Upper lobe of right lung (tissue), 1 donor: ENCODE measurements around the gene TRDN. TPM values are rescaled to one million over a fixed set of nuclear protein-coding genes. Genes with fewer than 3 reads are reported as not detected.

Experiments used
- ATAC-seq: fragments of 200-7000 bp; cut with Tn5 transposase; one replicate; pipeline ENCODE4 v1.9.1; 2020; ENCODE audit warnings: mild to moderate bottlenecking, moderate library complexity
- DNase-seq: peaks from one replicate; pipeline ENCODE4 v3.0.0-alpha.2; 2020
- H3K27ac ChIP-seq: fragments of 200-600 bp; one replicate; pipeline ENCODE4 v1.8.0; 2022
- H3K27me3 ChIP-seq: fragments of 200-600 bp; one replicate; pipeline ENCODE4 v1.8.0; 2022; ENCODE audit warnings: mild to moderate bottlenecking
- H3K36me3 ChIP-seq: fragments of 200-600 bp; one replicate; pipeline ENCODE4 v1.8.0; 2022
- H3K4me1 ChIP-seq: fragments of 200-600 bp; one replicate; pipeline ENCODE4 v1.8.0; 2022
- H3K4me3 ChIP-seq: fragments of 200-600 bp; one replicate; pipeline ENCODE4 v1.8.0; 2022; ENCODE audit warnings: mild to moderate bottlenecking
- H3K9me3 ChIP-seq: fragments of 200-600 bp; one replicate; pipeline ENCODE4 v1.8.0; 2022
- intact Hi-C: fragments of 100-400 bp; cut with DNase I; formaldehyde crosslinking; loops from one replicate; pipeline ENCODE4 v1.11.0; 2022
- total RNA-seq: library from RNA; stranded (reverse); fragmentation: NEBNext Ultra II Directional; extraction: Animal tissue kit (Norgen Biotek cat#: 25700); gene quantifications from one replicate; pipeline ENCODE4 v1.2.1, GENCODE V29; 2021
- TF ChIP-seq, protein P1 (sequence below): fragments of 200-600 bp; IDR thresholded peaks from one replicate; pipeline ENCODE4 v1.8.0; 2022; ENCODE audit warnings: antibody characterized with exemption
- donor health status: DM: no; HTN: yes; CAD: no; lungs with severe emphysema.

The TRDN gene
- total RNA-seq, 1 donor from 2014 or later, result not detected

GRCh38 chr6:123420512-123420911 is 216.2 kb downstream of the TRDN start:
- intact Hi-C loops, result no loop called here
- ATAC-seq (no peak), DNase-seq (no peak)
- H3K36me3 ChIP-seq, result no peaks in the 10 kb centered on the region
- no peak overlapping the region for H3K4me3 ChIP-seq
- no peaks in the 10 kb centered on the region for H3K4me1 ChIP-seq
- H3K27ac ChIP-seq, result no peak overlapping the region
- TF ChIP-seq, protein P1, sequence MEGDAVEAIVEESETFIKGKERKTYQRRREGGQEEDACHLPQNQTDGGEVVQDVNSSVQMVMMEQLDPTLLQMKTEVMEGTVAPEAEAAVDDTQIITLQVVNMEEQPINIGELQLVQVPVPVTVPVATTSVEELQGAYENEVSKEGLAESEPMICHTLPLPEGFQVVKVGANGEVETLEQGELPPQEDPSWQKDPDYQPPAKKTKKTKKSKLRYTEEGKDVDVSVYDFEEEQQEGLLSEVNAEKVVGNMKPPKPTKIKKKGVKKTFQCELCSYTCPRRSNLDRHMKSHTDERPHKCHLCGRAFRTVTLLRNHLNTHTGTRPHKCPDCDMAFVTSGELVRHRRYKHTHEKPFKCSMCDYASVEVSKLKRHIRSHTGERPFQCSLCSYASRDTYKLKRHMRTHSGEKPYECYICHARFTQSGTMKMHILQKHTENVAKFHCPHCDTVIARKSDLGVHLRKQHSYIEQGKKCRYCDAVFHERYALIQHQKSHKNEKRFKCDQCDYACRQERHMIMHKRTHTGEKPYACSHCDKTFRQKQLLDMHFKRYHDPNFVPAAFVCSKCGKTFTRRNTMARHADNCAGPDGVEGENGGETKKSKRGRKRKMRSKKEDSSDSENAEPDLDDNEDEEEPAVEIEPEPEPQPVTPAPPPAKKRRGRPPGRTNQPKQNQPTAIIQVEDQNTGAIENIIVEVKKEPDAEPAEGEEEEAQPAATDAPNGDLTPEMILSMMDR, result no peak
- H3K9me3 ChIP-seq, result no peaks in the 10 kb centered on the region
- no peaks in the 10 kb centered on the region for H3K27me3 ChIP-seq

DNA sequence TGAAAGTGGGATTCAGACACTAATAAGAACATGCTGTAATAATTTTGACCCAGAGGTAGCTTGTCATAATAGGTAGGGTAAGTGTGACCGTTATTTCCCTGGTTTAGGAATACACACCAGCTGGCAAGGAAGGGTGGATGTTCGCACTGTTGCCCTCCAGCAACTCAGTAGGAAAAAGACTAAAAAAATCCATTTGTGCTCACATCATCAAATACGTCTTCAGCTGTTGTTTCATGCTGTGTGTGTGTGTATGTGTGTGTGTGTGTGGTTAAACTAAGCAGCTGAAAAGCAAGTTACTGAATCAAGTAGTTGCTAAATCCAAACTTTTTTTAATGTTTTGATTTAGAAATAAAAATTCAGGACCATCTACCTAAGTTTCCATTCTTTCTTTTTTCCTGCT is 218.7 kb downstream of the TRDN start:
- Histone ChIP-seq H3K27ac (no peak overlapping the region), H3K27me3 (no peaks in the 10 kb centered on the region), H3K36me3 (no peaks in the 10 kb centered on the region), H3K9me3 (no peaks in the 10 kb centered on the region), H3K4me3 (no peak overlapping the region), H3K4me1 (no peaks in the 10 kb centered on the region)
- ATAC-seq (no peak), DNase-seq (no peak)
- intact Hi-C loops, result no loop called here
- TF ChIP-seq, protein P1, result no peak

DNA sequence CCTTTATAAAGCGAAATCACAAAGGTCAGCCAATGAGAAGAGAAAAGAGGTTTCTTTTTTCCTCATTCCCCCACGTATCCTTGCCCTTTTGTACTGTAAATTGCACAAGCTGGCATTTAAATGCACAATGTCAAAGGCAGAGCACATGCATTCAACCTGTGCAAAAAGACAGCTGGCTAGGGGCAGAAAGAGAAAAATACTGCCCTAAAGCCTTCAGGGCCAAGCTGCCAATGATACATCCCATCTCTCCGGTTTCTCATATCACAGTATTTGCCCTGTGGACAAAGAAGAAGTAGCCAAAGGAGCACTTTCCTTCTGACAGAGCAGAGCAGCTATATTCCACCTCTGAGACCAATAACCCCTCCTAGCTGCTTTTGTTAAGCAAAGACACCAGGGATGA is 219.2 kb downstream of the TRDN start:
- DNase-seq (no peak), ATAC-seq (no peak)
- Histone ChIP-seq H3K4me3 (no peak overlapping the region), H3K36me3 (no peaks in the 10 kb centered on the region), H3K27ac (no peak overlapping the region), H3K4me1 (no peaks in the 10 kb centered on the region), H3K27me3 (no peaks in the 10 kb centered on the region), H3K9me3 (no peaks in the 10 kb centered on the region)
- intact Hi-C loops, result no loop called here
- TF ChIP-seq, protein P1, result no peak

DNA sequence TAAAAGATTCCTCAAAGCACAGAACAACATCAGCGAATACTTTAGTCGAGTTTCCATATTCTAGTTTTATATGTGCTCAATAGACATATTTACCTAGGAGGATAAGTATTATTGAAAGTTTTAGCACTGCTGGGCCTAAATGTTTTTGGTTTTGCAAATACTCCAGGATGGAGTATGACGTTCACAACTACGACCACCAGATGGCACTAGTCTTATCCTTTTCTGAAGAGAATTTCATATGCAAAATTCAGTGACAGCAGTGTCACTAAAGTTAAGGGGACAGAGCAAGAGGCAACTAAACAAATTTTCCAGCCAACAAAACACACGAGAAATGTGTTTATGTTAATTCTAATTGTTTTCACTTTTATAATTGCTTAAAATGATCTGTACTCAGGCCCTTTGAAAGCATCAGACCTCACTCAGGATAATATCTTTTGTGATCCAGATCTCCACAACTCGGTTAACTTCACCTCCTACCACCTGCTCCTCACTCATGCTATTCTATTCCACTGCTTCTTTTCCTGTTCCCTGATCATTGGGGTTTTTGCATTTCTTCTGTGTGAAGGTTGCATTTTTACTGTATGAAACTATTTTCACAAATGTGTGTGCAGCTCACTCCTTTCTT is 220.8 kb downstream of the TRDN start:
- peak; percentile 62 for ATAC-seq
- no peak overlapping the region for H3K4me3 ChIP-seq

DNA sequence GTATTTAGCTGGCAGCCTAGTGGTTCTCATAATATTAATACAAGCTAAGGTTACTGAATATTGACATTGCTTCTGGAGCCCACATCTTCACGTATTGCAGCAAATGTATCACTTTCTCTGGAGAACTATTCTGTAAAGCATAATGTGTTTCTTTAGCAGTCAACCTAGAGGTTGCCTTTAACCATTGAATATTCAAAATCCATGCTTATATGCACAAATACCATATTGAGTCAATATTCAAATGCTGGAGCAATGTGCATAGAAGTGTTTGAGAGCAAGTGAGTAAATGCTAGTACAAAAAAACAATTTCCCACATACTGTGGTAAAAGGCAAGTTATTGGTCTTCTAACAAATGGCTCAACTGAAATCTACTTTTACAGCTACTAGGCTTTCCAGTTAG is 231.8 kb downstream of the TRDN start:
- ATAC-seq (no peak), DNase-seq (no peak)
- no peaks in the 10 kb centered on the region for H3K27me3 ChIP-seq
- H3K4me1 ChIP-seq, result no peaks in the 10 kb centered on the region
- no peaks in the 10 kb centered on the region for H3K36me3 ChIP-seq
- no peak overlapping the region for H3K27ac ChIP-seq
- TF ChIP-seq, protein P1, result no peak
- no peak overlapping the region for H3K4me3 ChIP-seq
- intact Hi-C loops, result loop anchor here (10.0 kb wide), 1 partner anchor 300 kb away; no protein-coding TSS in a partner anchor
- H3K9me3 ChIP-seq, result no peaks in the 10 kb centered on the region

More for the DNA sequence above, 220.8 kb downstream of the TRDN start:
- Histone ChIP-seq H3K27me3 (no peaks in the 10 kb centered on the region), H3K27ac (no peak overlapping the region), H3K36me3 (no peaks in the 10 kb centered on the region), H3K4me1 (no peaks in the 10 kb centered on the region), H3K9me3 (no peaks in the 10 kb centered on the region)
- intact Hi-C loops, result no loop called here
- DNase-seq, result no peak
- TF ChIP-seq, protein P1, result peak; percentile 71

GRCh38 chr6:123402052-123402451 is 234.7 kb downstream of the TRDN start:
- intact Hi-C loops, result loop anchor here (10.0 kb wide), 1 partner anchor 303 kb away; no protein-coding TSS in a partner anchor
- Histone ChIP-seq H3K4me3 (no peak overlapping the region), H3K27ac (no peak overlapping the region), H3K9me3 (no peaks in the 10 kb centered on the region), H3K36me3 (no peaks in the 10 kb centered on the region), H3K4me1 (no peaks in the 10 kb centered on the region), H3K27me3 (no peaks in the 10 kb centered on the region)
- TF ChIP-seq, protein P1, result no peak
- DNase-seq (no peak), ATAC-seq (no peak)
